H9 (cell line): Measurements from ENCODE around the gene RAMP3. TPM values are rescaled to one million over a fixed set of nuclear protein-coding genes. Genes with fewer than 3 reads are reported as not detected.

Experiments
- DNase-seq: peaks from one replicate; pipeline ENCODE4 v3.0.0-alpha.2; 2017
- H2AFZ ChIP-seq: one replicate; pipeline ENCODE4 v1.6.1; 2013; ENCODE audit warnings: mild to moderate bottlenecking, low read length, control low read depth, moderate library complexity
- H2AK5ac ChIP-seq: 2 replicates; pipeline ENCODE4 v1.6.1; 2013; ENCODE audit warnings: low read length, control low read depth, mixed read lengths; ENCODE audit not compliant: insufficient read length
- H2BK120ac ChIP-seq: one replicate; pipeline ENCODE4 v1.6.1; 2013; ENCODE audit warnings: low read depth, mild to moderate bottlenecking, low read length, control low read depth, inconsistent platforms; ENCODE audit not compliant: poor library complexity, severe bottlenecking
- H2BK12ac ChIP-seq: 2 replicates; pipeline ENCODE4 v1.6.1; 2013; ENCODE audit warnings: low read length, control low read depth, mixed read lengths, low read depth; ENCODE audit not compliant: insufficient read length
- H2BK15ac ChIP-seq: 2 replicates; pipeline ENCODE4 v1.6.1; 2013; ENCODE audit warnings: low read depth, low read length, control low read depth
- H2BK20ac ChIP-seq: one replicate; pipeline ENCODE4 v1.6.1; 2013; ENCODE audit warnings: low read depth, mild to moderate bottlenecking, low read length, control low read depth, inconsistent platforms; ENCODE audit not compliant: poor library complexity, severe bottlenecking
- H2BK5ac ChIP-seq: 2 replicates; pipeline ENCODE4 v1.6.1; 2013; ENCODE audit warnings: low read length, control low read depth, mixed read lengths; ENCODE audit not compliant: insufficient read length
- H3K14ac ChIP-seq: 2 replicates; pipeline ENCODE4 v1.6.1; 2013; ENCODE audit warnings: low read length, control low read depth; ENCODE audit not compliant: insufficient read depth
- H3K18ac ChIP-seq: 2 replicates; pipeline ENCODE4 v1.6.1; 2013; ENCODE audit warnings: low read depth, mild to moderate bottlenecking, mixed read lengths, low read length, control low read depth; ENCODE audit not compliant: insufficient read length
- H3K23ac ChIP-seq: 2 replicates; pipeline ENCODE4 v1.6.1; 2013; ENCODE audit warnings: low read length, control low read depth, mixed read lengths, low read depth; ENCODE audit not compliant: insufficient read length
- H3K23me2 ChIP-seq: 2 replicates; pipeline ENCODE4 v1.6.1; 2013; ENCODE audit warnings: low read depth, mild to moderate bottlenecking, mixed read lengths, low read length, control low read depth; ENCODE audit not compliant: insufficient read length, poor library complexity, severe bottlenecking
- H3K27ac ChIP-seq: 2 replicates; pipeline ENCODE4 v1.5.1; 2013; ENCODE audit warnings: low read length, control low read depth, mixed read lengths, low read depth; ENCODE audit not compliant: insufficient read length
- H3K27me3 ChIP-seq: 2 replicates; pipeline ENCODE4 v1.6.1; 2013; ENCODE audit warnings: low read length, control low read depth, inconsistent platforms; ENCODE audit not compliant: insufficient read depth
- H3K4ac ChIP-seq: 2 replicates; pipeline ENCODE4 v1.6.1; 2013; ENCODE audit warnings: low read depth, mild to moderate bottlenecking, control low read depth, inconsistent platforms, low read length, moderate library complexity
- H3K4me1 ChIP-seq: 2 replicates; pipeline ENCODE4 v1.6.1; 2013; ENCODE audit warnings: low read length, control low read depth, inconsistent platforms; ENCODE audit not compliant: insufficient read depth
- H3K4me2 ChIP-seq: 2 replicates; pipeline ENCODE4 v1.6.1; 2013; ENCODE audit warnings: low read length, control low read depth, mixed read lengths; ENCODE audit not compliant: insufficient read length, insufficient read depth
- H3K56ac ChIP-seq: 2 replicates; pipeline ENCODE4 v1.6.1; 2013; ENCODE audit warnings: low read depth, mild to moderate bottlenecking, mixed read lengths, low read length, control low read depth; ENCODE audit not compliant: insufficient read length
- H3K79me1 ChIP-seq: 2 replicates; pipeline ENCODE4 v1.6.1; 2013; ENCODE audit warnings: low read depth, mild to moderate bottlenecking, moderate library complexity, low read length, control low read depth, inconsistent platforms; ENCODE audit not compliant: insufficient read depth, poor library complexity, severe bottlenecking
- H3K79me2 ChIP-seq: 2 replicates; pipeline ENCODE4 v1.6.1; 2013; ENCODE audit warnings: low read length, control low read depth, inconsistent platforms; ENCODE audit not compliant: insufficient read depth
- H3K9ac ChIP-seq: 2 replicates; pipeline ENCODE4 v1.6.1; 2013; ENCODE audit warnings: low read length, control low read depth, mixed read lengths; ENCODE audit not compliant: insufficient read length; ENCODE audit errors: extremely low read depth
- H3K9me3 ChIP-seq: one replicate; pipeline ENCODE4 v1.6.1; 2013; ENCODE audit warnings: low read depth, low read length, inconsistent platforms; ENCODE audit not compliant: control insufficient read depth
- H3T11ph ChIP-seq: one replicate; pipeline ENCODE4 v1.6.1; 2013; ENCODE audit warnings: mild to moderate bottlenecking, low read length, control low read depth, inconsistent platforms
- H4K20me1 ChIP-seq: one replicate; pipeline ENCODE4 v1.6.1; 2013; ENCODE audit not compliant: control insufficient read depth, insufficient read length, insufficient read depth
- H4K5ac ChIP-seq: 2 replicates; pipeline ENCODE4 v1.6.1; 2013; ENCODE audit warnings: low read depth, mild to moderate bottlenecking, mixed read lengths, low read length, control low read depth; ENCODE audit not compliant: insufficient read length
- H4K8ac ChIP-seq: replicated peaks from 2 replicates; pipeline ENCODE4 v1.6.1; 2013; ENCODE audit warnings: low read length, control low read depth, mixed read lengths, low read depth; ENCODE audit not compliant: insufficient read length
- H4K91ac ChIP-seq: 2 replicates; pipeline ENCODE4 v1.6.1; 2013; ENCODE audit warnings: low read depth, mild to moderate bottlenecking, moderate library complexity, mixed read lengths, low read length, control low read depth; ENCODE audit not compliant: insufficient read length
- H3K27ac Mint-ChIP-seq, 3 experiments: 2 replicates in 2 of 3; 3 replicates in 1 of 3; pipeline ENCODE4 v1.8.0; 2020 to 2021; ENCODE audit warnings: mixed read lengths in 3 of 3, mild to moderate bottlenecking in 1 of 3, moderate library complexity in 1 of 3
- H3K27me3 Mint-ChIP-seq: 2 replicates; pipeline ENCODE4 v1.8.0; 2021; ENCODE audit warnings: low read depth, mild to moderate bottlenecking, moderate library complexity, mixed read lengths
- H3K36me3 Mint-ChIP-seq, 3 experiments: 2 replicates in 2 of 3; 3 replicates in 1 of 3; pipeline ENCODE4 v1.8.0; 2020 to 2021; ENCODE audit warnings: low read depth in 3 of 3, mixed read lengths in 3 of 3; ENCODE audit not compliant: insufficient read depth in 1 of 3
- H3K4me1 Mint-ChIP-seq, 2 experiments: 2 replicates each; pipeline ENCODE4 v1.8.0; 2020; ENCODE audit warnings: mixed read lengths in 2 of 2
- H3K4me3 Mint-ChIP-seq, 2 experiments: 2 replicates in 1 of 2; 3 replicates in 1 of 2; pipeline ENCODE4 v1.8.0; 2020 to 2021; ENCODE audit warnings: mild to moderate bottlenecking in 2 of 2, mixed read lengths in 2 of 2, moderate library complexity in 1 of 2
- H3K9me3 Mint-ChIP-seq, 2 experiments: 2 replicates in 1 of 2; 3 replicates in 1 of 2; pipeline ENCODE4 v1.8.0; 2020; ENCODE audit warnings: mild to moderate bottlenecking in 2 of 2, mixed read lengths in 2 of 2, moderate library complexity in 1 of 2
- CTCF ChIP-seq: fragments of 200-600 bp; sonication (generic); conservative IDR thresholded peaks from 3 replicates; pipeline ENCODE4 v1.8.0; 2021; ENCODE audit warnings: antibody characterized with exemption, mild to moderate bottlenecking
- WGBS: extraction: QIAGEN DNeasy Blood & Tissue Kit; methylation state at CpG from one replicate; pipeline ENCODE4 v1.1.7; 2013; ENCODE audit warnings: missing lambda C conversion rate, low lambda C conversion rate, mixed read lengths; ENCODE audit not compliant: insufficient read length; ENCODE audit errors: extremely low coverage; 5-methylcytosine and 5-hydroxymethylcytosine counted together
- total RNA-seq: library from RNA; stranded (reverse); gene quantifications from 2 replicates; pipeline ENCODE4 v1.2.1, GENCODE V29; 2021

Gene RAMP3
- total RNA-seq, 1 experiment from 2014 or later, result 0.63 TPM

- Histone ChIP-seq H3K18ac (no peak overlapping the region), H4K8ac (no peak overlapping the region), H2BK120ac (no peak overlapping the region), H3K79me1 (no peaks in the 10 kb centered on the region), H3K23ac (no peak overlapping the region), H3T11ph (no peak overlapping the region), H3K4me1 (no peaks in the 10 kb centered on the region), H2BK20ac (no peak overlapping the region), H3K14ac (no peak overlapping the region), H3K4ac (no peak overlapping the region), H3K56ac (no peak overlapping the region), H2AFZ (no peak overlapping the region), H3K79me2 (no peaks in the 10 kb centered on the region), H3K4me2 (no peak overlapping the region), H3K27ac (no peak overlapping the region), H2BK5ac (no peak overlapping the region), H4K20me1 (no peaks in the 10 kb centered on the region), H3K23me2 (no peaks in the 10 kb centered on the region), H3K9me3 (no peaks in the 10 kb centered on the region), H2BK15ac (no peak overlapping the region), H3K27me3 (no peaks in the 10 kb centered on the region), H2BK12ac (no peak overlapping the region), H3K9ac (no peak overlapping the region), H2AK5ac (no peak overlapping the region), H4K5ac (no peak overlapping the region), H4K91ac (no peak overlapping the region)
- H3K27me3 Mint-ChIP-seq, result peaks cover 2% of the 10 kb centered on the region; the same call in 1 of the 2 replicates
- no peak overlapping the region for H3K4me3 Mint-ChIP-seq
- H3K9me3 Mint-ChIP-seq, result no peaks in the 10 kb centered on the region
- no peak for DNase-seq
- H3K4me1 Mint-ChIP-seq, result peaks cover 6 to 8% of the 10 kb centered on the region in 2 experiments
- H3K27ac Mint-ChIP-seq, result peak overlapping the region in 1 of 3 experiments; percentile 23; a peak in 1 of 7 replicates
- no CpG with 5 or more reads among the region's 4 CpGs for WGBS
- H3K36me3 Mint-ChIP-seq, result no peaks in the 10 kb centered on the region
- no peak for TF ChIP-seq CTCF
Measured at GRCh38 chr7:45131891-45132290, 25.7 kb upstream of the RAMP3 start.
